HG03571 (cell line): Measurements from ENCODE around the gene TRIO.

ENCODE experiments used
- ATAC-seq: cut with Tn5 transposase; IDR thresholded peaks from one replicate; pipeline ENCODE4 v1.9.1; 2021; ENCODE audit not compliant: unreplicated experiment

TRIO gene

GRCh38 chr5:14183187-14183939 is 40.2 kb downstream of the TRIO start:
- ATAC-seq = no peak

GRCh38 chr5:14184082-14184481 is 40.9 kb downstream of the TRIO start:
- no peak for ATAC-seq

- ATAC-seq = no peak
Measured at GRCh38 chr5:14184725-14185124, 41.6 kb downstream of the TRIO start.

- ATAC-seq = no peak
Measured at GRCh38 chr5:14185326-14186058, 42.4 kb downstream of the TRIO start.

- no peak for ATAC-seq
Measured at GRCh38 chr5:14186059-14186830, 43.1 kb downstream of the TRIO start.

GRCh38 chr5:14187157-14187556 is 44.0 kb downstream of the TRIO start:
- no peak for ATAC-seq

- no peak for ATAC-seq
Measured at GRCh38 chr5:14187660-14188059, 44.5 kb downstream of the TRIO start.

GRCh38 chr5:14188778-14189177 is 45.6 kb downstream of the TRIO start:
- ATAC-seq = no peak

- no peak for ATAC-seq
Measured at GRCh38 chr5:14189680-14190079, 46.5 kb downstream of the TRIO start.

- ATAC-seq = no peak
Measured at GRCh38 chr5:14190194-14191164, 47.3 kb downstream of the TRIO start.

- no peak for ATAC-seq
Measured at GRCh38 chr5:14191325-14191724, 48.2 kb downstream of the TRIO start.

- ATAC-seq = no peak
Measured at GRCh38 chr5:14193496-14193895, 50.4 kb downstream of the TRIO start.

GRCh38 chr5:14195588-14195987 is 52.4 kb downstream of the TRIO start:
- no peak for ATAC-seq

GRCh38 chr5:14197056-14197455 is 53.9 kb downstream of the TRIO start:
- no peak for ATAC-seq

- ATAC-seq = no peak
Measured at GRCh38 chr5:14199902-14200301, 56.8 kb downstream of the TRIO start.

GRCh38 chr5:14200312-14200990 is 57.3 kb downstream of the TRIO start:
- ATAC-seq = no peak

GRCh38 chr5:14201325-14202045 is 58.3 kb downstream of the TRIO start:
- no peak for ATAC-seq

- no peak for ATAC-seq
Measured at GRCh38 chr5:14202462-14202861, 59.3 kb downstream of the TRIO start.

GRCh38 chr5:14204011-14204670 is 61.0 kb downstream of the TRIO start:
- no peak for ATAC-seq
